ENCODE results near the gene UIMC1. TPM values are rescaled to one million over a fixed set of nuclear protein-coding genes. Genes with fewer than 3 reads are reported as not detected.

Gene UIMC1
- total and polyA plus RNA-seq, 2 of the 4 experiments (the other 2 are of a cell fraction): 19.5 to 27.6 TPM

DNA sequence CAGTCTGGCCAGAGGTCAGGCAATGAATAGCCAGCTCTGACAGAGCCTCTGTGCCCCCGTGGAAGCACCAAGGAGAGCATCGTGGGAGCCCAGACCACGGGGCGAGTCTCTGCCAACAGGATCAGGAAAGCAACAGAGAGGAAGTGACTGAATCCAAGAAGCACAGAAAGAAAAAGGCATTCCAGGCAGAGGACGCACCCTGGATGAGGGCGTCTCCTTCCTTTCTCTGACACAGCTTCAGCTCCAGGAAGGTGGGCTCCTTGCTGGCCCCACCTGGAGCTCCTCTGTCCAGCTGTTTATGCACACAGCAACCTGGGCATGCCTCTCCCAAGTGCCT lies 124.0 kb downstream of the UIMC1 start:
- ATAC-seq (ENCODE audit: low read depth) (no peak), DNase-seq (no peak)
- Histone ChIP-seq H3K23ac (ENCODE audit: low read depth, low read length) (no peak overlapping the region), H3K27ac (ENCODE audit: insufficient read depth, low read length) (no peak overlapping the region), H3K27me3 (ENCODE audit: control insufficient read depth, insufficient read depth, low read length) (peaks cover 46% of the 10 kb centered on the region), H3K79me1 (ENCODE audit: low read depth in 1 of 2, low read length in 2 of 2) (no peaks in the 10 kb centered on the region), H4K91ac (ENCODE audit: insufficient read depth, low read depth, low read length) (no peak overlapping the region), H2BK20ac (ENCODE audit: low read depth, low read length) (no peak overlapping the region), H2AFZ (replicated peaks; ENCODE audit: low read length, poor library complexity) (no peak overlapping the region), H2AK9ac (replicated peaks; ENCODE audit: low read depth, low read length, poor library complexity) (no peak overlapping the region), H3K9me3 (ENCODE audit: control insufficient read depth, insufficient read depth, low read length) (no peaks in the 10 kb centered on the region), H3K4me1 (ENCODE audit: control insufficient read depth, insufficient read depth, low read length) (no peaks in the 10 kb centered on the region), H3K9me1 (ENCODE audit: insufficient read depth, low read length) (no peaks in the 10 kb centered on the region), H2BK5ac (ENCODE audit: low read depth, low read length, poor library complexity, severe bottlenecking) (no peak overlapping the region), H4K5ac (ENCODE audit: low read depth, low read length) (no peak overlapping the region), H3K18ac (ENCODE audit: low read depth, low read length) (no peak overlapping the region), H3K36me3 (ENCODE audit: control insufficient read depth, insufficient read depth, low read length) (no peaks in the 10 kb centered on the region), H3K9ac (ENCODE audit: low read depth, low read length) (no peak overlapping the region), H3K56ac (ENCODE audit: extremely low read depth, insufficient read depth, low read length) (no peak overlapping the region), H2BK120ac (ENCODE audit: low read depth, low read length) (no peak overlapping the region), H2AK5ac (ENCODE audit: low read depth, low read length) (no peak overlapping the region), H3K14ac (replicated peaks; ENCODE audit: low read depth, low read length) (no peak overlapping the region), H3K4me2 (ENCODE audit: low read depth, low read length) (no peak overlapping the region), H4K8ac (ENCODE audit: low read depth in 2 of 2, low read length in 2 of 2) (no peak overlapping the region), H3K4ac (ENCODE audit: low read depth, low read length) (no peak overlapping the region), H3K4me3 (ENCODE audit: insufficient read depth, low read depth, low read length) (no peak overlapping the region), H2BK15ac (ENCODE audit: low read depth, low read length) (no peak overlapping the region), H4K20me1 (ENCODE audit: insufficient read depth, low read length) (no peaks in the 10 kb centered on the region)
- BruUV-seq (replicated peaks): no TSS peak
- intact Hi-C loops (cut with micrococcal nuclease) (no loop called here), in situ Hi-C loops (cut with MboI; ENCODE audit: low sequenced_read_pairs) (no loop called here), dilution Hi-C loops (cut with HindIII; ENCODE audit: low sequenced_read_pairs, unreplicated experiment) (no loop called here)
- ChIA-PET POLR2A (ENCODE audit: unreplicated experiment) (no interaction called here), CTCF (no interaction called here)
- 32% methylated on average over 5 of the region's 6 CpGs; no CpG with 5 or more reads in 1 of the 2 experiments for WGBS, 2 experiments (ENCODE audit: extremely low coverage in 2 of 2, insufficient read length in 1 of 2)
- TF ChIP-seq CHD1 (IDR thresholded peaks at IDR 0.05; ENCODE audit: low read depth, low read length): no peak
- TF ChIP-seq RCOR1 (IDR thresholded peaks at IDR 0.05; ENCODE audit: insufficient replicate concordance, low read length): no peak
- TF ChIP-seq, protein P1, sequence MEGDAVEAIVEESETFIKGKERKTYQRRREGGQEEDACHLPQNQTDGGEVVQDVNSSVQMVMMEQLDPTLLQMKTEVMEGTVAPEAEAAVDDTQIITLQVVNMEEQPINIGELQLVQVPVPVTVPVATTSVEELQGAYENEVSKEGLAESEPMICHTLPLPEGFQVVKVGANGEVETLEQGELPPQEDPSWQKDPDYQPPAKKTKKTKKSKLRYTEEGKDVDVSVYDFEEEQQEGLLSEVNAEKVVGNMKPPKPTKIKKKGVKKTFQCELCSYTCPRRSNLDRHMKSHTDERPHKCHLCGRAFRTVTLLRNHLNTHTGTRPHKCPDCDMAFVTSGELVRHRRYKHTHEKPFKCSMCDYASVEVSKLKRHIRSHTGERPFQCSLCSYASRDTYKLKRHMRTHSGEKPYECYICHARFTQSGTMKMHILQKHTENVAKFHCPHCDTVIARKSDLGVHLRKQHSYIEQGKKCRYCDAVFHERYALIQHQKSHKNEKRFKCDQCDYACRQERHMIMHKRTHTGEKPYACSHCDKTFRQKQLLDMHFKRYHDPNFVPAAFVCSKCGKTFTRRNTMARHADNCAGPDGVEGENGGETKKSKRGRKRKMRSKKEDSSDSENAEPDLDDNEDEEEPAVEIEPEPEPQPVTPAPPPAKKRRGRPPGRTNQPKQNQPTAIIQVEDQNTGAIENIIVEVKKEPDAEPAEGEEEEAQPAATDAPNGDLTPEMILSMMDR (conservative IDR thresholded peaks at IDR 0.05; ENCODE audit: low read depth, low read length): no peak
- TF ChIP-seq CEBPB (IDR thresholded peaks at IDR 0.05; ENCODE audit: low read depth, low read length): no peak
- TF ChIP-seq BHLHE40 (IDR thresholded peaks at IDR 0.05; ENCODE audit: low read depth, low read length): no peak
- no peak for TF ChIP-seq RFX5 (IDR thresholded peaks at IDR 0.05; ENCODE audit: low read depth, low read length)
- TF ChIP-seq NFE2L2 (IDR thresholded peaks at IDR 0.05; ENCODE audit: low read depth, low read length): no peak
- TF ChIP-seq, protein P2, sequence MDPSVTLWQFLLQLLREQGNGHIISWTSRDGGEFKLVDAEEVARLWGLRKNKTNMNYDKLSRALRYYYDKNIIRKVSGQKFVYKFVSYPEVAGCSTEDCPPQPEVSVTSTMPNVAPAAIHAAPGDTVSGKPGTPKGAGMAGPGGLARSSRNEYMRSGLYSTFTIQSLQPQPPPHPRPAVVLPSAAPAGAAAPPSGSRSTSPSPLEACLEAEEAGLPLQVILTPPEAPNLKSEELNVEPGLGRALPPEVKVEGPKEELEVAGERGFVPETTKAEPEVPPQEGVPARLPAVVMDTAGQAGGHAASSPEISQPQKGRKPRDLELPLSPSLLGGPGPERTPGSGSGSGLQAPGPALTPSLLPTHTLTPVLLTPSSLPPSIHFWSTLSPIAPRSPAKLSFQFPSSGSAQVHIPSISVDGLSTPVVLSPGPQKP (IDR thresholded peaks at IDR 0.05; ENCODE audit: borderline replicate concordance, low read depth, low read length): no peak
- TF ChIP-seq MAFK (IDR thresholded peaks at IDR 0.05; ENCODE audit: low read depth, low read length): no peak
- TF ChIP-seq, protein P3, sequence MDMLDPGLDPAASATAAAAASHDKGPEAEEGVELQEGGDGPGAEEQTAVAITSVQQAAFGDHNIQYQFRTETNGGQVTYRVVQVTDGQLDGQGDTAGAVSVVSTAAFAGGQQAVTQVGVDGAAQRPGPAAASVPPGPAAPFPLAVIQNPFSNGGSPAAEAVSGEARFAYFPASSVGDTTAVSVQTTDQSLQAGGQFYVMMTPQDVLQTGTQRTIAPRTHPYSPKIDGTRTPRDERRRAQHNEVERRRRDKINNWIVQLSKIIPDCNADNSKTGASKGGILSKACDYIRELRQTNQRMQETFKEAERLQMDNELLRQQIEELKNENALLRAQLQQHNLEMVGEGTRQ (IDR thresholded peaks at IDR 0.05; ENCODE audit: low read depth, low read length): no peak
- no peak for TF ChIP-seq MXI1 (IDR thresholded peaks at IDR 0.05; ENCODE audit: borderline replicate concordance, low read depth, low read length)
- TF ChIP-seq MAZ (IDR thresholded peaks at IDR 0.05; ENCODE audit: borderline replicate concordance, low read depth, low read length): no peak
- TF ChIP-seq RAD21 (IDR thresholded peaks at IDR 0.05; ENCODE audit: low read length): no peak
- TF ChIP-seq FOS (IDR thresholded peaks at IDR 0.05; ENCODE audit: low read depth, low read length): no peak
- no peak for TF ChIP-seq SMC3 (IDR thresholded peaks at IDR 0.05; ENCODE audit: low read depth, low read length)
- no peak for TF ChIP-seq POLR2A (IDR thresholded peaks at IDR 0.05; ENCODE audit: low read depth, low read length)

Measured in IMR-90 (cell line).